Caco-2 (cell line): ENCODE measurements around the gene SSTR3. TPM values are rescaled to one million over a fixed set of nuclear protein-coding genes. Genes with fewer than 3 reads are reported as not detected.

Experiments
- BruUV-seq: library from RNA; stranded (reverse); fragments of 400-500 nt; replicated peaks from 2 replicates; lab custom pipeline; 2021; lab: Mats Ljungman, UMichigan
- CTCF ChIA-PET: fragments of 300-600 bp; sonication (Branson Sonifier 250); formaldehyde crosslinking; loops from one replicate; lab custom pipeline; 2022; ENCODE audit warnings: antibody characterized with exemption; lab: Charles Lee
- POLR2A ChIA-PET: fragments of 300-600 bp; sonication (Branson Sonifier 250); formaldehyde crosslinking; loops from one replicate; lab custom pipeline; 2022; ENCODE audit warnings: antibody characterized with exemption; lab: Charles Lee
- DNase-seq, 2 experiments: peaks; one replicate each; pipeline versions ENCODE4 v3.0.0 to v3.0.0-alpha.2; 2020 to 2022
- H3K27me3 ChIP-seq: replicated peaks from 2 replicates; pipeline ENCODE4 v1.6.0; 2011; ENCODE audit warnings: low read length; ENCODE audit not compliant: control insufficient read depth, insufficient read depth
- H3K36me3 ChIP-seq: 2 replicates; pipeline ENCODE4 v1.5.1; 2011; ENCODE audit warnings: low read length; ENCODE audit not compliant: control insufficient read depth, insufficient read depth
- H3K4me1 ChIP-seq: fragments of 250-450 bp; sonication (Bioruptor Pico); 2 replicates; pipeline ENCODE4 v1.5.1; 2020; ENCODE audit warnings: mild to moderate bottlenecking
- H3K4me3 ChIP-seq: 2 replicates; pipeline ENCODE4 v1.5.1; 2011; ENCODE audit warnings: low read depth, mild to moderate bottlenecking, control low read depth, low read length
- H3K9me3 ChIP-seq: fragments of 250-450 bp; sonication (Bioruptor Pico); 2 replicates; pipeline ENCODE4 v1.5.1; 2020; ENCODE audit warnings: mild to moderate bottlenecking, moderate library complexity
- H3K27ac Mint-ChIP-seq: one replicate; pipeline ENCODE4 v1.8.0; 2022; ENCODE audit warnings: mixed read lengths; ENCODE audit not compliant: unreplicated experiment
- H3K27me3 Mint-ChIP-seq: one replicate; pipeline ENCODE4 v1.8.0; 2022; ENCODE audit warnings: mixed read lengths; ENCODE audit not compliant: insufficient read depth, unreplicated experiment
- H3K36me3 Mint-ChIP-seq: one replicate; pipeline ENCODE4 v1.8.0; 2022; ENCODE audit warnings: mild to moderate bottlenecking, mixed read lengths; ENCODE audit not compliant: insufficient read depth, unreplicated experiment
- H3K4me1 Mint-ChIP-seq: one replicate; pipeline ENCODE4 v1.8.0; 2022; ENCODE audit warnings: low read depth, mixed read lengths; ENCODE audit not compliant: unreplicated experiment
- H3K4me3 Mint-ChIP-seq: one replicate; pipeline ENCODE4 v1.8.0; 2022; ENCODE audit warnings: mild to moderate bottlenecking, moderate library complexity, mixed read lengths; ENCODE audit not compliant: unreplicated experiment
- H3K9me3 Mint-ChIP-seq: one replicate; pipeline ENCODE4 v1.8.0; 2022; ENCODE audit warnings: mixed read lengths; ENCODE audit not compliant: unreplicated experiment
- intact Hi-C: fragments of 100-400 bp; cut with micrococcal nuclease; formaldehyde crosslinking; loops from one replicate; pipeline ENCODE4 v1.10.0; 2022; ENCODE audit not compliant: unreplicated experiment
- total RNA-seq: library from RNA; stranded (reverse); gene quantifications from 2 replicates; pipeline ENCODE4 v1.2.3, GENCODE V29; 2022
- TF ChIP-seq, protein P1 (sequence below), 2 experiments: fragments of 200-600 bp in 1 of 2; IDR thresholded peaks; 1 replicate in 1 of 2; 2 replicates in 1 of 2; pipeline versions ENCODE4 v1.5.1 to v1.8.0; 2011 to 2022; ENCODE audit warnings: antibody characterized with exemption in 1 of 2, control low read depth in 1 of 2, inconsistent platforms in 1 of 2, low read depth in 1 of 2, low read length in 1 of 2, mild to moderate bottlenecking in 1 of 2, moderate library complexity in 1 of 2; ENCODE audit not compliant: insufficient read depth in 1 of 2, severe bottlenecking in 1 of 2, unreplicated experiment in 1 of 2

SSTR3 gene
- total RNA-seq, 1 experiment from 2014 or later = not detected

DNA sequence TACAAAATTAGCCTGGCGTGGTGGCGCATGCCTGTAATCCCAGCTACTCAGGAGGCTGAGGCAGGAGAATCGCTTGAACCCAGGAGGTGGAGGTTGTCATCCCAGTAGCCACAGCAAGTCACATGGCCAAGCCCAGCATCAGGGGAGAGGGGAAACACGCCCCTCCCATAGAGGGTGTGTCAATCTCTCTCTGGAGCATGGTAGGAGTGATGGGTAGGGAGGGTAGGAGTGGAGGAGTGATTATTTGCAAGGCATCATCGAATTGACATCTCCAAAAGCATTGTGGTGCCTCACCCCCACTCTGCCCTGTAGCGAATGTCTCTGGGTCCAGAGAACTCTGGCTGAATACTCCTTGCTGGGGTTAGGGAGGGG, 6.1 kb upstream of the SSTR3 start:
- POLR2A ChIA-PET = no interaction called here

DNA sequence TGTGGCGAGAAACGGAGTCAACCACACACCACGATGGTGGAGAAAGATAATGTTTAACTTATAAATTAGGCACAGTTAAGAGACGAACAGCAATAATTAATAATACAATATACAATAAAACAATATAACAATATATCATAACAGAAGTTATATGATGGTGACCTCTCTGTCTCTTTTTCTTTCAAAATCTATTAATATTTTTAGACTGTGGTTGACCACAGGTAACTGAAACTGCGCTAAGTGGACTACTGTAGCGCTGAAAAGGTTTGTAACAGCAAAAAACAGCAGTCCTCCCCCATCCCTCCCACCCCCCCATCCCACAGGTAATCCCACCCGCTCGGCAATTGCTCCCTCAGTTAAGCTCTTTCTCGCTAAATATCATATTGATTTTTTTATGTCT, 3.6 kb upstream of the SSTR3 start:
- Mint-ChIP-seq H3K27ac (no peak overlapping the region), H3K27me3 (peaks cover 9% of the 10 kb centered on the region), H3K36me3 (no peaks in the 10 kb centered on the region), H3K4me1 (peaks cover 5% of the 10 kb centered on the region), H3K9me3 (no peaks in the 10 kb centered on the region), H3K4me3 (no peak overlapping the region)
- BruUV-seq = no TSS peak
- no peak for DNase-seq
- intact Hi-C loops = no loop called here
- no peak overlapping the region for H3K4me3 ChIP-seq
- TF ChIP-seq, protein P1, sequence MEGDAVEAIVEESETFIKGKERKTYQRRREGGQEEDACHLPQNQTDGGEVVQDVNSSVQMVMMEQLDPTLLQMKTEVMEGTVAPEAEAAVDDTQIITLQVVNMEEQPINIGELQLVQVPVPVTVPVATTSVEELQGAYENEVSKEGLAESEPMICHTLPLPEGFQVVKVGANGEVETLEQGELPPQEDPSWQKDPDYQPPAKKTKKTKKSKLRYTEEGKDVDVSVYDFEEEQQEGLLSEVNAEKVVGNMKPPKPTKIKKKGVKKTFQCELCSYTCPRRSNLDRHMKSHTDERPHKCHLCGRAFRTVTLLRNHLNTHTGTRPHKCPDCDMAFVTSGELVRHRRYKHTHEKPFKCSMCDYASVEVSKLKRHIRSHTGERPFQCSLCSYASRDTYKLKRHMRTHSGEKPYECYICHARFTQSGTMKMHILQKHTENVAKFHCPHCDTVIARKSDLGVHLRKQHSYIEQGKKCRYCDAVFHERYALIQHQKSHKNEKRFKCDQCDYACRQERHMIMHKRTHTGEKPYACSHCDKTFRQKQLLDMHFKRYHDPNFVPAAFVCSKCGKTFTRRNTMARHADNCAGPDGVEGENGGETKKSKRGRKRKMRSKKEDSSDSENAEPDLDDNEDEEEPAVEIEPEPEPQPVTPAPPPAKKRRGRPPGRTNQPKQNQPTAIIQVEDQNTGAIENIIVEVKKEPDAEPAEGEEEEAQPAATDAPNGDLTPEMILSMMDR (IDR thresholded peaks at IDR 0.05; ENCODE audit: insufficient read depth in 1 of 2, low read depth in 1 of 2, low read length in 1 of 2, severe bottlenecking in 1 of 2, unreplicated experiment in 1 of 2) = no peak
- no peaks in the 10 kb centered on the region for H3K9me3 ChIP-seq
- no peaks in the 10 kb centered on the region for H3K27me3 ChIP-seq
- no peaks in the 10 kb centered on the region for H3K36me3 ChIP-seq
- no peaks in the 10 kb centered on the region for H3K4me1 ChIP-seq
- CTCF ChIA-PET = no interaction called here
- POLR2A ChIA-PET = no interaction called here

More for the DNA sequence above, 6.1 kb upstream of the SSTR3 start:
- H3K36me3 Mint-ChIP-seq = no peaks in the 10 kb centered on the region
- intact Hi-C loops = no loop called here
- TF ChIP-seq, protein P1 (IDR thresholded peaks at IDR 0.05; ENCODE audit: insufficient read depth in 1 of 2, low read depth in 1 of 2, low read length in 1 of 2, severe bottlenecking in 1 of 2, unreplicated experiment in 1 of 2) = no peak
- H3K9me3 Mint-ChIP-seq = no peaks in the 10 kb centered on the region
- Histone ChIP-seq H3K4me3 (no peak overlapping the region), H3K36me3 (no peaks in the 10 kb centered on the region), H3K27me3 (no peaks in the 10 kb centered on the region), H3K4me1 (no peaks in the 10 kb centered on the region), H3K9me3 (no peaks in the 10 kb centered on the region)
- no peak overlapping the region for H3K4me3 Mint-ChIP-seq
- no peak for DNase-seq
- CTCF ChIA-PET = no interaction called here
- H3K27me3 Mint-ChIP-seq = peaks cover 9% of the 10 kb centered on the region
- H3K27ac Mint-ChIP-seq = no peak overlapping the region
- H3K4me1 Mint-ChIP-seq = peaks cover 5% of the 10 kb centered on the region
- BruUV-seq = no TSS peak

DNA sequence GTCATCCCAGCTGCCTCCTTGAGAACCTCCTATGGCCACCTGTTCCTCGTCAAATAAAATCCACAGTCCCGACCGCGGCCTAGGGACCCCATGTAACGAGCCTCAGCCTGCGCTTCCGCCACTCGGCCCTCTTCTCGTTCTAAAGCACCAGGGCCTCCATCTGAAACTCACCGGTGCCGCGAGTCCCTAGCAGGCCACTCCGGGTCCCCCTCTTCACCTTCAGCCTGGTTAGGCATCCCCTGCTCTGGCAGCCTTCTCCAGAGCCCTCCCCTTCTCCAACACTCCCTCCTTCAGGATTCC, 2.4 kb upstream of the SSTR3 start:
- H3K27me3 ChIP-seq = no peaks in the 10 kb centered on the region
- H3K9me3 Mint-ChIP-seq = no peaks in the 10 kb centered on the region
- H3K4me1 ChIP-seq = no peaks in the 10 kb centered on the region
- DNase-seq = no peak
- peaks cover 12% of the 10 kb centered on the region for H3K27me3 Mint-ChIP-seq
- H3K4me3 ChIP-seq = no peak overlapping the region
- intact Hi-C loops = no loop called here
- POLR2A ChIA-PET = no interaction called here
- peaks cover 5% of the 10 kb centered on the region for H3K4me1 Mint-ChIP-seq
- no peak overlapping the region for H3K27ac Mint-ChIP-seq
- no peak overlapping the region for H3K4me3 Mint-ChIP-seq
- H3K36me3 ChIP-seq = no peaks in the 10 kb centered on the region
- no peaks in the 10 kb centered on the region for H3K9me3 ChIP-seq
- TF ChIP-seq, protein P1 (IDR thresholded peaks at IDR 0.05; ENCODE audit: insufficient read depth in 1 of 2, low read depth in 1 of 2, low read length in 1 of 2, severe bottlenecking in 1 of 2, unreplicated experiment in 1 of 2) = no peak
- no peaks in the 10 kb centered on the region for H3K36me3 Mint-ChIP-seq
- BruUV-seq = no TSS peak
- CTCF ChIA-PET = interaction anchor here (0.9 kb wide), 1 partner anchor 15 kb away, joined by 4 read pairs; no protein-coding TSS in a partner anchor
